Stimulated activated CD8-positive, alpha-beta memory T cell treated with anti-CD3 and anti-CD28 coated beads, Interleukin-12 subunit alpha, Interleukin-12 subunit beta, amount 100 ng/mL, for 24 hours (primary cell): ENCODE measurements around the gene ABHD5.

Experiments used
- DNase-seq: peaks from one replicate; pipeline ENCODE4 v3.0.0-alpha.2; 2020; ENCODE audit errors: extremely low read depth

Gene ABHD5

GRCh38 chr3:43755516-43756200, 64.9 kb downstream of the ABHD5 start:
- no peak for DNase-seq

DNA sequence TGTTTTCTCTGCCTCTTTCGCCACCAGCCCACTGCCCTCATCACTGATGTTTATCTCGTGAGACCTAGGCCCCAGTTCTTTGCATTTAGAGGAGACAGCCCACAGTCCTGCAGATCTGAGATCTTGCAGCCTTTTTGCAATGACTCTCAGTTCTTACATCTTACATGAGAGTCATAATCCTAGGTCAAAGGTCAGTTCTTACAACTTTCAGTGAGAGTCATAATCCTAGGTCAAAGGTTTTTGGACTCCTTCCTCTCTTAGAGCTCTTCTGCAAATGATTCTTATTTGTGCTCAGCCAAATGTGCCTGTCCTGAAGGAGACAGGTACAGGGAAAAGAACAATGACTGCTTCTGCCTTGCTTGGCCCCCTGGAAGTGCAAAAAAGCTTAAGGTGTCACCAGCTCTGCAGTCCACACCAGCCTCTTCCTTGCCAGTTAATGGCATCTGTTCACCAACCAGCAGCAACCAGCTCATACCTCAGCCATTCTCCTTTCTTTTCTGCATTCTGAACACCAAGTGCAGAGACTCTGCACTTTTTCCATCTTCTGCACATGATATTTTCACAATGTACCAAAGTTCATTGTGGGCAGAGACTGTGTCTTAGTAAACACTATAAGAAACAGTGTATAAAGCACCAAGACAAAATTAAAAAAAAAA, 67.1 kb downstream of the ABHD5 start:
- no peak for DNase-seq

DNA sequence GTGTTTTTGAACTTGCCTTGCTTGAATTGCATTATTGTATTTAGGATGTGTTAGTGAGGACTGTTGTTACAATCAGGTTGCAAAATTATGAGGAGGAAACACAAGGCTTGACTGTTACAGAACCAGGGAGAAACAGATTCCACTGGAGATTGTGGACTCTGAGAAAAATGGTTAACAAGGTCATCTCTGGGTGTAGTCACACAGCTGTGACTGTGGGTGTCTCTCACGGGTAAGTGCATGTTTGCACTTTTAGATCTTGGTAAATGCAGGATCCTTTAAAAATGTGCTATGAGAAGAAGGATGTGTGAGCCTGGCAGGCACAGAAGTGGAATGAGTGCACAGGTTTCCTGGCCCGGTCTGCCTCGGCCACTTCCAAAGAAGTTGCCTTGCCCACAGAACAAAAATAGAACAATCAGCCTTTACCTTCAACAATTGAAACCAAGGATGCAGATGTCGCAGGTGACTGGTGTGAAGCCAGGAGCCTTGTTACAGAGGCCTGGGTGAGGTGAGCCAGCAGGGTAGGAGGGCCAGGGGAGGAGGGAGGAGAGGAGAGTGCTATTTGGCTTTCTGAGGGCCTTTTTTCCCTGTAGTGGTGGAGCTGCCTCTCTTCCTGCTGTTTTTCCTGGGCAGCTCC, 68.0 kb downstream of the ABHD5 start:
- DNase-seq, result no peak

DNA sequence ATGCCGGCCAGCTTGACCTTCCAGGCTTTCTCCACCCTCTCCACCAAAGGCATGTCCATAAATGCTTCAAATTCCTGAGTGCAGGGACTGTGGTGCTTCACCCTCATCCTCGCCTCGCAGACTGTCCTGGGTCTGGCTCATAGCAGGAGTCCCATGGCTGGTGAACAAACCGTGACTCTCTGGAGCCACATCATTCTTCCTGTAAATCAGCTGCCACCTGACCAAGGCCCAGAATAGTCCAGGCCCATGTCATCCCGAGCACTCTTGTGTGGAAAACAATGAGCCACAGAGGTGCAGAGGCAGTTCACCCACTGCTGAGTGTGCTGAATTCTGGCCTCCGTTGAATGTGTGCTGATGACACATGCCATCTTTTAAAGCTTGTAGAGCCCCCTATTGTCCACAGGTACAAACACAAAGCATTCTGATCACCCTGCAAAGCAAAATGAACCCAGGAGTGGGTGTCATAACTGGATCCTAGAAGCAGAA, 68.6 kb downstream of the ABHD5 start:
- DNase-seq, result no peak

DNA sequence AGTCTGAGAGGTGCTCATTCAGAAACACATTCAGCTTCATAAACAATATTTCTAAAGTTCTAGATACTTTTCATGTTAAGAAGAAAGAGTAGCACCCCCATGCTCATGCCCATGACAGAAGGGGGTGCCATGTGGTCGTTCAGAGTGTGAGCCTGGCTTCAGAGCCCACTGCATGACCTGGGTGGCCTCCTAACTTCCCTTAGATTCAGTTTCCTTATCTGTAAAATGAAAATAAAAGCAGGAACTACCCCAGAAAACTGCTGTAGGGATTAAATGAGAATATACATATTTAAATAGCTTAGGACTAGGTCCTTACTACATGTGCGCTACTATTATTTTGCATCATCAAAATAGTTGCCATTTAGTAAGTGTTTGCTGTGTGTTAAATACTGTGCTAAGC, 69.2 kb downstream of the ABHD5 start:
- DNase-seq, result no peak

GRCh38 chr3:43760938-43761337, 70.2 kb downstream of the ABHD5 start:
- no peak for DNase-seq

DNA sequence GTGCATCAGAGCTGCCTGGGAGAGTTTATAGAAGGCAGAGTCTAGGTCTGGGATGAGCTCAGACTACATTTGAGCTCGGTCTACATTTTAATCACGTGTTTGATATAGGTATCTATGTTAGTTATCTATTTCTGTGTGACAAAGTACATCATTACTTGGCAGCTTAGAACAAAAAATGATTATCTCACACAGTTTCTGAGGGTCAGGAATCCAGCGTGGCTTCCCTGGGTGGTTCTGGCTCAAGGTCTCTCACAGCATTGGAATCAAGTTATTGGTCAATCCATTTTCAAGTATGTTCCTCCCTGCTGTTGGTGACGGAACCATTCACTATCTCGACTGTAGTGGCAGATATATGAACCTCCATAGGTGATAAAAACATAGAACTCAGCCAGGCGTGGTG, 71.7 kb downstream of the ABHD5 start:
- no peak for DNase-seq

DNA sequence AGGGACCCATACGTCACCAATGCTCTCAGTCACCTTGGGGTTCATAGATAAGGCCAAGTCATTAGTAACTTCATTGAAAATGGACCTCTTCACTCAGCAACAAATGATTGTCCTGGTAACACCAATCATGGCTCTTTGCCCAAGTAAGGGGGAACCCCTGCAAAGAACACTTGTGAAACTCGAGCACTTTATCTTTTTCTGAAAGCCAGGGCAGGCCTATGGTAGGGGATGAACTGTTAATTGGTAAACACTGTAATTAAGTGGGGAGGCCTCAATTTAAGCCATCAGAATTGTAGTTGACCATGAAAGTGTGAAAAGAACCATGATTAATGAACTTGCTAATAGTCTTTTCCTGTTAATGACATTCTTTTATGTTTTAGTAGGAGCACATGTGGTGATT, 73.3 kb downstream of the ABHD5 start:
- DNase-seq, result no peak

DNA sequence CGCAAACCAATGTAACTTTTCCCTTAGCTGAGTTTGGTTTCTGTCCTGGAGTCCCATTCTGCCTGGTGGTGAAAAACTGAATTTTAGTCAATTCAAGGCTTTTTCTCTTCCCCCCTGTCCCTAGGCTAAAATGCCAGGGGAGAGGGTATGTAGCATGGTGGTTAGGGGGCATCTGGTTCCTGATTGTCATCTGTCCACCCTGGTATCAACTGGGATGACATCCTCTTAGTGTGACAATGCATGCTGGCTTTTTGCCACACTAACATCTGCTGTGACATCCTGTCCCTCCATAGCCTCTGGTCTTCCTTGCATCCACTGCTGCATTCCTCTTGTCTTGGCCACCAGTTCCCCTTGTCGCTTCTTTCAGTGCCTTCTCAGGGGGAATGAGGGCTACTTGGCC, 73.7 kb downstream of the ABHD5 start:
- DNase-seq, result no peak

DNA sequence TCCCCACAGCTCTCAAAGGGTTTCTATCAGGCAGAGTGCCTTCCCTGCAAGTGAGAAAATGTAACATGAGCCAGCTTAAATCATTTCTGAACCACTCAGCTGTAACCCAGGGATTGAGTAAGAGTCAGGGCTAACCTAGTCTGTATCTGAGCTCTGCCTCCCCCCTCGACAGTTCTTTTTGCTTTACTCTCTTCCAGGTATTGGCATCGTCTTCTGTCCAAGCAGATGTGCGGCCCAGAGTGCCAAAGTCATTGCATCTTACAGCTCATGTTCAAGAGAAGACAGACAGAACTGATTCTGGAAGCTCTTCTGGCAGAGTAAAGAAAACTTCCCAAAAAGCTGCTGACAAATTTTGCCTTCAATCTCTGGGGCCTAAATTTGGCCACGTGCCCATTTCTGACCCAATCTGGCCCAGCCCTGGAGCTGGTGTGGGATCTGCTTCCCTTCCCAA, 74.8 kb downstream of the ABHD5 start:
- DNase-seq, result no peak

GRCh38 chr3:43766672-43767465, 76.1 kb downstream of the ABHD5 start:
- DNase-seq, result no peak

DNA sequence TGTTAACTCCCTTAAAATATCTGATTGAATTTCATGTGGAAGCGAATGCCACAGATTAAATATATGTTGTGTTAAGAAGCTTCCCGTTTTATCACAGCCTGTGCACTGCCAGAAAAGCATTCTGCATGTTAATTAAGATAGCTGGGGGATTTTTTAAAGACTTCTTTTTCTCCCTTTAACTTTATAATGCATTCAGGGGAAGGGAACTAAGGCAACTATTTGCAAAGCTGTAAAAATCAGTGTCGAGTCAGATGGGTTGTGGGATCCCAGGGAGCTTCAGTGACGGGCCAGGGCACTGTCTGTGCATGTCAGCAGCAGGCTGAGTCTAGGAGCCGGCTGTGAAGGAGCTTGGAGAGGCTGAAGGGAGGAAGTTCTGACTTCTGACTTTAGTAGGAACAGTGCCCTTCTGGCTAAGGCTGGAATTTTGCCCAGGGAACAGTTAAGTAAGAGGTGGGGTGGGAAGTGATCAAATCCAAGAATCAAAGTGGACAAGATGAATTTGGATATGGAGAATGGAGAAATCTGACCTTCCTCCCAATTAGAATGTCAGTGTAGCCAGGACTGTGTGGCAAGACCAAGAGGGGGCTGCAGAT, 77.7 kb downstream of the ABHD5 start:
- no peak for DNase-seq

DNA sequence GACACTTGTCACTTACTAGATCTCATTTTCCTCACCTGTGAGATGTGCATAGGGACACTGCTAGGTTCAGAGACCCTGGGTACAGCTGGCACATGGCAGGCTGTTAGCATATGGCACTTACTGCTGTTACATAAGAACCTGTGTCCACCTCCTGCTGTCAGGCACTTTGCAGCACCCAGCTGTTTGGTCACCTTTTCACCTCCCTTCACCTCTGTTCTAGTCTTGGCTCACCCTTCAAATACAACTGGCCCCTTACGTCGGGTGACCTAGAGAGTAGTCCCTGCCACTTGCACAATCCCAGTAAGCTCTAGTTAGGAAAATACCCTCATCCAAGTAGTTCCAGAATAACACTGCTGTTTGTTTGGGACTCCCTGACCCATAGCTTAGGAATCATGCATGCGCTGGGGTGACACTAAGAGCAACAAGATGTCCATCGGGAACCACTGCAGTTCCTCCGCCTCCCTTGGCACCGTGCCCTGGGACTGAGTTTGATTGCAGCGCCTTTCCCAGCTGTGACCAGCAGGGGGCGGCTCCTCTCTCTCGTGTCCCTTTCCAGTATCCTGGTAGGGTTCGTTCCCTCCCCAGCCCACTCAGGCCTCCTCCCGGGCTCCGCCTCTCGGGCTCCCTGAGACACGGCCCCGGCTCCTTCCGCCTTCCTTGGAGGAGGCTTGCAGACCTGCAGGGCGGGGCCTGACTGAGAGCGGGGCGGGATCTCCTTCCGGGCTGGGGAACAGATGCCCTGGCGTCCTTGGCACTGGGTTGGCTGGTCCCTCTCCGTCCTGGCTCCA, 78.6 kb downstream of the ABHD5 start:
- DNase-seq, result peak; percentile 34

GRCh38 chr3:43769885-43770425, 79.2 kb downstream of the ABHD5 start:
- DNase-seq, result no peak

GRCh38 chr3:43770426-43771103, 79.8 kb downstream of the ABHD5 start:
- DNase-seq, result no peak

DNA sequence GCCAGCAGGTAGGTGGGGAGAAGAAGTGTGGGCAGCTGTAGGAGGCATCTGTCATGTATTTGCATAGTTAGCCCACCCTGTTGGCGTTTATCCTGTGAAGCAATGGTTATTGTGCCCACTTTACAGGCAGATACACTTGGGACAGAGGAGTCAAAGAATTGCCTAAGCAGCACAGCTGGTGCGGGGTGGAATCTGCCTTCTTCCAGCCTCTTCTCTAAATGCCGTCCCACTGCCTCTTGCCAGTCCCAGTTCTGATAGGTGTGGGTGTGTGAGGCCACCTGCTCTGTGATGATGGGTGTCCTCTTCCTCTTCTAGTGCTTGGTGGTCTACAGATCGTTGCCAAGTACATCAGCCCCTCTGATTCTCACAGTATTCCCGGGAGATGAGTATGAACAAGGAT, 80.9 kb downstream of the ABHD5 start:
- no peak for DNase-seq

DNA sequence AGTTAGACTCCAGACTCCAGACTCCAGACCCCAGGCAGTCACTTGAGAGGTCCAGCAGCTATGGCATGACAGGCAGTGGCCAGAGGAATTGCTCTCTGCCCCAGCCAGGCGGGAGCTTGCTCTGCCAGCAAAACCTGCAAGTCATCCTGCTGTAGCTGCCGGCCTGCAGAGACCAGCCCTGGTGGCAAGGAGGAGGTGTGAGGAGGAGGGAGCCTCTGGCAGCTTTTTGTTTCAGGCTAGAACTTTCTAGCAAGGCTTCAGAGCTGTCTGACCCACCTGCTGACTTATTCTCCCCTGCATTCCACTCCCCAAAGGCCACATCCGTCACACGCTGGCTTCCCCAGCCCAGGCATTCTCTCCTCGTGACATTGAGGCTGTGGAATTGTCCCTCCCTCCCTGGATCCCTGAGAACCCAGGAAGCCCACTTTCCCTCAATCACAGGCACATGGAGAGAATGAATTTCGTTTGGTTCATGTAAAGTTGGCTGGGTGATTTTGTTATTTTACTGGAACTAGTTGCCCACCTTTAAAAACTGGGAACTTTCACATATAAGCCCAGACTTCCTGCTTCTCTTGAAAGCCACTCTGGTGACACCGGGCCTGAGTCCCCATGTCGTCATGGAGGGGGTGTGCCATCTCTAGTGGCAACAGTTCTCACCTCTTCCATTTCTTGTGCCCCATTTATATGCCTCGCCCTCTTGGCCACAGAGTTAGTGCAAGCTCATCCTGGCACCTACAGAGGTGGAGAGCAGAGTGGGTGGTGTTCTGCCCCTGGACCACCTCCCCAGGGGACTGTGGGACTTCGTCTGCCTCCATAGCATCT, 82.7 kb downstream of the ABHD5 start:
- DNase-seq, result no peak

DNA sequence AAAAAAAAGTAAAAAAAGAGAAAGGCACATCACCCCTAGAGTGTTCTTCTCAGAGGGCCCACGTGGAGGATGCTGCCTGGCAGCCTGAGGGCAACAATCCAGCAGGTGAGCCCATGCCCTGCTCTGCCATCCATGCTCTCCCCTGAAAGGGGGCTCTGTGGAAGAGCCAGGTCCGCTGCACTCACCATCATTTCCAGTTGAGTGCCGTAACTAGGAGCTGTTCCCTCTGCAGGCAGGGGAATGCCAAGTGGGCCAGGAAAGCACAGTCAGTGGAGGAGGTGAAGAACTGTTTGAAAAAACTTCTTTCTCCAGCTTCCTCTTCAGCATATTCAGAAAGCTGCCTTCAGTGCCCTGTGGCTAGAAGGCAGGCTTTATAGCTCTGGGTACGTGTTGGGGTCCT, 84.1 kb downstream of the ABHD5 start:
- no peak for DNase-seq

DNA sequence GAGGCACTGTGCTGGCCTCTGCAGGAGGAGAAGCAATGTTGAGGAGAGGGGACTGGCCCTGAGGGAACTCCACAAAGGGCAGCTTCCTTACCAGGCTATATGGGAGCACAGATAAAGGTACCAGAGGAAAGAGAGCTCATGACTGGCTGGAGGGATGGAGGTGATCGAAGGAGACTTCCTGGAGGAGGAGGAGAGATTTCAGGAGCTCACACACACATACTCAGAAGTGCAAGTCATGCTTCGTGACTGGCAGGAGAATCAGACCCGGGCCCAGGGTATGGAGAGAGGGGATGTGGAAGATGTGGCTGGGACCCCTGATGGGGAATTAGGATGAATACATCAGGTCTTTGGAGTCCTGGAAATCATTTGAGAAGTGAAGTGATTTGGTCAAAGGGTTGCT, 85.4 kb downstream of the ABHD5 start:
- no peak for DNase-seq
